ENCODE results near the gene KRT4.

KRT4 gene

DNA sequence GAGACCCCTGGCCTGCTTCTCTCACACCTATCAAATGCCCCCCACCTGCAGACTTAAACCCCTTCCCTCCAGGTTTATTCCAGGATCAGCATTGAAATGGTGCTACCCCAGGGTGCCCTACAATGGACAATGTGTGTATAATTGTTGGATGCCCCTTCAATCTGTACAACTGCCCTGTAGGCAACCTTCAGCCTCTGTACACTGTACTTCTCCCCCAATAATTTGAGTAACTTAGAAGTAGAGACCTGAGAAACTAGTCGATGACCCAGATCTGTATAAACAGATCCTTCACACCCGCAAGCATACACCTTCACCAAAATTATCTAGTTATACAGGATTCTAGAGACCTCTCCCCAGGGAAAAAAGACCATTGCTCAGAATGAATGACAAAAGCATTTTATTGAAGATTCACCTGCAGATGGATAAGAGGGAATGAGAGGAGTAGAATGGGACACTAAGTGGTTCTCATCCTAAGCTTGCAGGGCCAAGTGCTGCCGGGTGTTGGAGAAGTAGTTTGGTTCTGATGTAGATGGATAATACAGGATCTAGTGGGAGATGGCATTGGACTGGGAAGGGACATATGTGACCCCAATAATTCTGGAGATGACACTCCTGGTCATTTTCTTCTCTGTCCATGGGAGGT is 7.6 kb downstream of the KRT4 start:
- H3K9me3 ChIP-seq (replicated peaks in 1 of 2; ENCODE audit: control insufficient read depth in 2 of 2, insufficient read depth in 1 of 2, low read depth in 1 of 2, low read length in 2 of 2): no peaks in the 10 kb centered on the region
- H3K27ac ChIP-seq (replicated peaks; ENCODE audit: low read length): no peak overlapping the region
- no peak overlapping the region for H3K14ac ChIP-seq (ENCODE audit: low read length)
- no peak overlapping the region for H4K8ac ChIP-seq (ENCODE audit: low read depth, low read length)
- H3K23ac ChIP-seq (ENCODE audit: low read depth, low read length, poor library complexity): no peak overlapping the region
- no peak overlapping the region for H2BK5ac ChIP-seq (ENCODE audit: low read length)
- no peak overlapping the region for H3K4ac ChIP-seq (ENCODE audit: low read length)
- no peak overlapping the region for H2BK120ac ChIP-seq (ENCODE audit: low read depth, low read length)
- H4K91ac ChIP-seq (ENCODE audit: low read depth, low read length, poor library complexity): no peak overlapping the region
- H3K4me2 ChIP-seq (ENCODE audit: insufficient read depth, low read length, poor library complexity, severe bottlenecking): no peak overlapping the region
- no CpG with 5 or more reads among the region's 3 CpGs for whole genome bisulfite sequencing, 2 donors (ENCODE audit: extremely low coverage in 2 of 2, insufficient read length in 2 of 2, insufficient replicate concordance in 1 of 2)
- no peak overlapping the region for H2BK15ac ChIP-seq (ENCODE audit: low read length)
- no peaks in the 10 kb centered on the region for H3K79me1 ChIP-seq (ENCODE audit: low read depth, low read length)
- H3K18ac ChIP-seq (ENCODE audit: low read length): no peak overlapping the region
- H3K27me3 ChIP-seq (ENCODE audit: control insufficient read depth in 3 of 3, insufficient read depth in 3 of 3, low read depth in 1 of 3, low read length in 3 of 3): no peaks in the 10 kb centered on the region
- no peak overlapping the region for H2AFZ ChIP-seq (ENCODE audit: low read length)
- peaks cover 0 to 12% of the 10 kb centered on the region in 2 donors for H3K4me1 ChIP-seq (ENCODE audit: control insufficient read depth in 2 of 2, insufficient read depth in 1 of 2, low read depth in 1 of 2, low read length in 2 of 2)
- no peak overlapping the region for H3K4me3 ChIP-seq (ENCODE audit: low read length in 2 of 2)
- no peaks in the 10 kb centered on the region for H3K36me3 ChIP-seq (replicated peaks in 1 of 2; ENCODE audit: control insufficient read depth in 2 of 2, insufficient read depth in 2 of 2, low read length in 2 of 2)
- DNase-seq (ENCODE audit: low spot score): no peak
- H3K9ac ChIP-seq (ENCODE audit: low read depth, low read length, poor library complexity): no peak overlapping the region
- H2AK5ac ChIP-seq (ENCODE audit: low read depth, low read length): no peak overlapping the region
- no peak overlapping the region for H2BK12ac ChIP-seq (ENCODE audit: low read length)

DNA sequence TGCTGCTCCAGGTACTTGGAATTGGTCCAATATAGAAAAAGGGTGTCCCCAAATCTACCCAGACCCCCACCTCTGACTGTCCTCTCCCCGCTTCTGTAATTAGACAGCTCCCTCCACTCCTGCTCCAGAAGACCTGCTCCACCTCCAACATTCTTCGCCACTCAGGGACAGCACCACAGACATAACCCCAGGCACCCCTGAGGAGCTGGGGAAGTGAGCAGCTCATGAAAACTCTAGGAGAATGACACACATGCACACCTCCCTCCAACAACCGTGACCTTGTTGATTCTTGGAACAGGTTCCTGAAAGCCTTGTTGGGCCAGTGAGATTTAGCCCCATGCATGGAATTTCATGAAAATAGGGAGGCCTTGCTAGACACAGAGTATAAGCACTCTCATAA is 8.2 kb downstream of the KRT4 start:
- no peaks in the 10 kb centered on the region for H3K9me3 ChIP-seq (replicated peaks in 1 of 2; ENCODE audit: control insufficient read depth in 2 of 2, insufficient read depth in 1 of 2, low read depth in 1 of 2, low read length in 2 of 2)
- H3K4me3 ChIP-seq (ENCODE audit: low read length in 2 of 2): no peak overlapping the region
- peak overlapping the region; percentile 10 for H3K23ac ChIP-seq (ENCODE audit: low read depth, low read length, poor library complexity)
- H3K27me3 ChIP-seq (ENCODE audit: control insufficient read depth in 3 of 3, insufficient read depth in 3 of 3, low read depth in 1 of 3, low read length in 3 of 3): no peaks in the 10 kb centered on the region
- H3K4me1 ChIP-seq (ENCODE audit: control insufficient read depth in 2 of 2, insufficient read depth in 1 of 2, low read depth in 1 of 2, low read length in 2 of 2): peaks cover 0 to 12% of the 10 kb centered on the region in 2 donors
- no peak for DNase-seq (ENCODE audit: low spot score)
- no peak overlapping the region for H3K18ac ChIP-seq (ENCODE audit: low read length)
- H2BK15ac ChIP-seq (ENCODE audit: low read length): peak overlapping the region; percentile 16
- H2BK120ac ChIP-seq (ENCODE audit: low read depth, low read length): no peak overlapping the region
- no peak overlapping the region for H2AFZ ChIP-seq (ENCODE audit: low read length)
- no peak overlapping the region for H3K4me2 ChIP-seq (ENCODE audit: insufficient read depth, low read length, poor library complexity, severe bottlenecking)
- no CpG with 5 or more reads among the region's 3 CpGs for WGBS, 2 donors (ENCODE audit: extremely low coverage in 2 of 2, insufficient read length in 2 of 2, insufficient replicate concordance in 1 of 2)
- no peak overlapping the region for H3K14ac ChIP-seq (ENCODE audit: low read length)
- H4K91ac ChIP-seq (ENCODE audit: low read depth, low read length, poor library complexity): no peak overlapping the region
- no peak overlapping the region for H4K8ac ChIP-seq (ENCODE audit: low read depth, low read length)
- H3K4ac ChIP-seq (ENCODE audit: low read length): peak overlapping the region; percentile 18
- no peak overlapping the region for H3K9ac ChIP-seq (ENCODE audit: low read depth, low read length, poor library complexity)
- no peaks in the 10 kb centered on the region for H3K36me3 ChIP-seq (replicated peaks in 1 of 2; ENCODE audit: control insufficient read depth in 2 of 2, insufficient read depth in 2 of 2, low read length in 2 of 2)
- H3K79me1 ChIP-seq (ENCODE audit: low read depth, low read length): no peaks in the 10 kb centered on the region
- peak overlapping the region; percentile 40 for H2AK5ac ChIP-seq (ENCODE audit: low read depth, low read length)
- peak overlapping the region; percentile 17 for H2BK5ac ChIP-seq (ENCODE audit: low read length)
- no peak overlapping the region for H3K27ac ChIP-seq (replicated peaks; ENCODE audit: low read length)
- no peak overlapping the region for H2BK12ac ChIP-seq (ENCODE audit: low read length)

DNA sequence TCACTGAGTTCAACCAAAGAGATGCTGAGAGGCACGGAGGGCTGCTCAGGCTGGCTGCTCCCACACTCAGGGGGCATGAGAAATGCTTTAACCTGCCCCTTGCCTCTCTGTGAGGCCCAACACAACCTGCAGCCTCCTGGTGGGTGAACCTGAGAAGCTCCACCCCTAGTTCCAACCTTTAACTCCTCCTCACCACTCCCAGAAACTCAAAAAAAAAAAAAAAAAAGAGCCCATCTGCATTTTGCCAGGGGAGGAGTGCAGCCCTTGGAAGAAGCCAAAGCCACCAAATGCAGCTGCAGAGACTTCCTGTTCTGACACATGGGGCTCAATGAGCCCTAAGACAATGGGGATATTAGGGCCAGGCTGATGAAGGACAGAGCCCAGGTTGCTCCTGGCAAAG is 8.9 kb downstream of the KRT4 start:
- Histone ChIP-seq H3K23ac (ENCODE audit: low read depth, low read length, poor library complexity) (no peak overlapping the region), H3K4ac (ENCODE audit: low read length) (no peak overlapping the region), H3K79me1 (ENCODE audit: low read depth, low read length) (no peaks in the 10 kb centered on the region), H2BK12ac (ENCODE audit: low read length) (no peak overlapping the region), H3K4me1 (ENCODE audit: control insufficient read depth in 2 of 2, insufficient read depth in 1 of 2, low read depth in 1 of 2, low read length in 2 of 2) (peaks cover 0 to 12% of the 10 kb centered on the region in 2 donors), H3K27ac (replicated peaks; ENCODE audit: low read length) (no peak overlapping the region), H2BK5ac (ENCODE audit: low read length) (peak overlapping the region; percentile 17), H3K36me3 (replicated peaks in 1 of 2; ENCODE audit: control insufficient read depth in 2 of 2, insufficient read depth in 2 of 2, low read length in 2 of 2) (no peaks in the 10 kb centered on the region), H4K91ac (ENCODE audit: low read depth, low read length, poor library complexity) (no peak overlapping the region), H3K18ac (ENCODE audit: low read length) (no peak overlapping the region), H3K27me3 (ENCODE audit: control insufficient read depth in 3 of 3, insufficient read depth in 3 of 3, low read depth in 1 of 3, low read length in 3 of 3) (no peaks in the 10 kb centered on the region), H2AK5ac (ENCODE audit: low read depth, low read length) (peak overlapping the region; percentile 40), H3K14ac (ENCODE audit: low read length) (no peak overlapping the region), H3K4me3 (ENCODE audit: low read length in 2 of 2) (no peak overlapping the region), H3K4me2 (ENCODE audit: insufficient read depth, low read length, poor library complexity, severe bottlenecking) (no peak overlapping the region), H2BK15ac (ENCODE audit: low read length) (peak overlapping the region; percentile 16), H4K8ac (ENCODE audit: low read depth, low read length) (no peak overlapping the region), H2BK120ac (ENCODE audit: low read depth, low read length) (no peak overlapping the region), H2AFZ (ENCODE audit: low read length) (no peak overlapping the region), H3K9me3 (replicated peaks in 1 of 2; ENCODE audit: control insufficient read depth in 2 of 2, insufficient read depth in 1 of 2, low read depth in 1 of 2, low read length in 2 of 2) (no peaks in the 10 kb centered on the region), H3K9ac (ENCODE audit: low read depth, low read length, poor library complexity) (no peak overlapping the region)
- no CpG with 5 or more reads among the region's 1 CpG for WGBS, 2 donors (ENCODE audit: extremely low coverage in 2 of 2, insufficient read length in 2 of 2, insufficient replicate concordance in 1 of 2)
- no peak for DNase-seq (ENCODE audit: low spot score)

DNA sequence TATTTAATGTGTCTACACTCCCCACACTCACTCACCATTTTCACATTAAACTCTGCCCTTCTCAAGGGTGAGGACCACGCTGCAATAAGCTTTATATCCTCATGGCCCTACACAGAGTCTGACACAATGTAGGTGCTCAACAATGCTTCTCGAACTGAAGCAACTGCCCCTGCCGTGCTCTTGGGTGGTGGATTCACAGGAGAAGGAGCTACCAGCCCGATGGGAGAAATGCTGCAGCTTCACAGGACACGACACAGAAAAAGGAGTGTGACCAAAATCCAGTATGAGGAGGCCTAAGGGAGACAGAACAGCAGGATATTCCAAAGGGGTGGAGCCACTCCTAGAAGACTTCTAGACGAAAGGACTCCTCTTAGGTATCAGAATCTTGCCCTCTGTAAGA is 11.5 kb downstream of the KRT4 start:
- H3K79me1 ChIP-seq (ENCODE audit: low read depth, low read length): no peaks in the 10 kb centered on the region
- H3K9me3 ChIP-seq (replicated peaks in 1 of 2; ENCODE audit: control insufficient read depth in 2 of 2, insufficient read depth in 1 of 2, low read depth in 1 of 2, low read length in 2 of 2): no peaks in the 10 kb centered on the region
- peaks cover 0 to 10% of the 10 kb centered on the region in 2 donors for H3K4me1 ChIP-seq (ENCODE audit: control insufficient read depth in 2 of 2, insufficient read depth in 1 of 2, low read depth in 1 of 2, low read length in 2 of 2)
- H3K18ac ChIP-seq (ENCODE audit: low read length): no peak overlapping the region
- H3K9ac ChIP-seq (ENCODE audit: low read depth, low read length, poor library complexity): no peak overlapping the region
- WGBS, 2 donors (ENCODE audit: extremely low coverage in 2 of 2, insufficient read length in 2 of 2, insufficient replicate concordance in 1 of 2): no CpG with 5 or more reads among the region's 6 CpGs
- no peak for DNase-seq (ENCODE audit: low spot score)
- H3K23ac ChIP-seq (ENCODE audit: low read depth, low read length, poor library complexity): no peak overlapping the region
- H2BK12ac ChIP-seq (ENCODE audit: low read length): no peak overlapping the region
- no peak overlapping the region for H4K8ac ChIP-seq (ENCODE audit: low read depth, low read length)
- no peaks in the 10 kb centered on the region for H3K27me3 ChIP-seq (ENCODE audit: control insufficient read depth in 3 of 3, insufficient read depth in 3 of 3, low read depth in 1 of 3, low read length in 3 of 3)
- H3K4ac ChIP-seq (ENCODE audit: low read length): no peak overlapping the region
- H4K91ac ChIP-seq (ENCODE audit: low read depth, low read length, poor library complexity): no peak overlapping the region
- no peak overlapping the region for H2BK120ac ChIP-seq (ENCODE audit: low read depth, low read length)
- H2BK5ac ChIP-seq (ENCODE audit: low read length): no peak overlapping the region
- H3K14ac ChIP-seq (ENCODE audit: low read length): no peak overlapping the region
- no peak overlapping the region for H3K4me2 ChIP-seq (ENCODE audit: insufficient read depth, low read length, poor library complexity, severe bottlenecking)
- no peak overlapping the region for H2AFZ ChIP-seq (ENCODE audit: low read length)
- H2AK5ac ChIP-seq (ENCODE audit: low read depth, low read length): no peak overlapping the region
- no peak overlapping the region for H3K4me3 ChIP-seq (ENCODE audit: low read length in 2 of 2)
- no peak overlapping the region for H2BK15ac ChIP-seq (ENCODE audit: low read length)
- no peak overlapping the region for H3K27ac ChIP-seq (replicated peaks; ENCODE audit: low read length)
- no peaks in the 10 kb centered on the region for H3K36me3 ChIP-seq (replicated peaks in 1 of 2; ENCODE audit: control insufficient read depth in 2 of 2, insufficient read depth in 2 of 2, low read length in 2 of 2)
